ENCODE results near the gene RASA2. TPM values are rescaled to one million over a fixed set of nuclear protein-coding genes. Genes with fewer than 3 reads are reported as not detected.

The RASA2 gene
- total RNA-seq, 2 donors from 2014 or later: 15.4 to 23.1 TPM

GRCh38 chr3:141652349-141652748, 165.5 kb downstream of the RASA2 start:
- Histone ChIP-seq H3K4me1 (ENCODE audit: control insufficient read depth in 1 of 2, low read depth in 2 of 2) (peaks cover 0 to 5% of the 10 kb centered on the region in 2 donors), H3K27ac (no peak overlapping the region), H3K4me3 (no peak overlapping the region), H3K9me3 (no peaks in the 10 kb centered on the region), H3K27me3 (replicated peaks; ENCODE audit: insufficient read depth) (no peaks in the 10 kb centered on the region), H3K36me3 (no peaks in the 10 kb centered on the region)
- TF ChIP-seq CTCF (IDR thresholded peaks at IDR 0.05): no peak
- DNase-seq (ENCODE audit: low spot score) (no peak), ATAC-seq (ENCODE audit: insufficient number of reproducible peaks, low FRiP score, low read depth) (no peak)

GRCh38 chr3:141653847-141654246, 167.0 kb downstream of the RASA2 start:
- no peak overlapping the region for H3K27ac ChIP-seq
- H3K27me3 ChIP-seq (replicated peaks; ENCODE audit: insufficient read depth): no peaks in the 10 kb centered on the region

GRCh38 chr3:141655801-141656200, 169.0 kb downstream of the RASA2 start:
- H3K36me3 ChIP-seq: no peaks in the 10 kb centered on the region
- H3K27ac ChIP-seq: no peak overlapping the region
- ATAC-seq (ENCODE audit: insufficient number of reproducible peaks, low FRiP score, low read depth) (no peak), DNase-seq (ENCODE audit: low spot score) (no peak)
- TF ChIP-seq CTCF (IDR thresholded peaks at IDR 0.05): no peak
- no peak overlapping the region for H3K4me3 ChIP-seq
- H3K27me3 ChIP-seq (replicated peaks; ENCODE audit: insufficient read depth): no peaks in the 10 kb centered on the region
- H3K4me1 ChIP-seq (ENCODE audit: control insufficient read depth in 1 of 2, low read depth in 2 of 2): peaks cover 3 to 19% of the 10 kb centered on the region in 2 donors
- no peaks in the 10 kb centered on the region for H3K9me3 ChIP-seq

More at GRCh38 chr3:141653847-141654246, 167.0 kb downstream of the RASA2 start:
- Histone ChIP-seq H3K4me3 (no peak overlapping the region), H3K36me3 (no peaks in the 10 kb centered on the region), H3K9me3 (no peaks in the 10 kb centered on the region), H3K4me1 (ENCODE audit: control insufficient read depth in 1 of 2, low read depth in 2 of 2) (peaks cover 0 to 15% of the 10 kb centered on the region in 2 donors)
- ATAC-seq (ENCODE audit: insufficient number of reproducible peaks, low FRiP score, low read depth): no peak
- TF ChIP-seq CTCF (IDR thresholded peaks at IDR 0.05): no peak
- no peak for DNase-seq (ENCODE audit: low spot score)

- no peak overlapping the region for H3K27ac ChIP-seq
- peaks cover 3 to 19% of the 10 kb centered on the region in 2 donors for H3K4me1 ChIP-seq (ENCODE audit: control insufficient read depth in 1 of 2, low read depth in 2 of 2)
- H3K36me3 ChIP-seq: no peaks in the 10 kb centered on the region
- H3K9me3 ChIP-seq: no peaks in the 10 kb centered on the region
- H3K4me3 ChIP-seq: no peak overlapping the region
- H3K27me3 ChIP-seq (replicated peaks; ENCODE audit: insufficient read depth): no peaks in the 10 kb centered on the region
- no peak for DNase-seq (ENCODE audit: low spot score)
- ATAC-seq (ENCODE audit: insufficient number of reproducible peaks, low FRiP score, low read depth): no peak
- no peak for TF ChIP-seq CTCF (IDR thresholded peaks at IDR 0.05)
These were observed 169.9 kb downstream of the RASA2 start for GRCh38 chr3:141656771-141657170.

GRCh38 chr3:141657516-141657915, 170.7 kb downstream of the RASA2 start:
- H3K27ac ChIP-seq: no peak overlapping the region
- no peak overlapping the region for H3K4me3 ChIP-seq
- DNase-seq (ENCODE audit: low spot score) (no peak), ATAC-seq (ENCODE audit: insufficient number of reproducible peaks, low FRiP score, low read depth) (no peak)
- H3K9me3 ChIP-seq: no peaks in the 10 kb centered on the region
- no peaks in the 10 kb centered on the region for H3K36me3 ChIP-seq
- H3K4me1 ChIP-seq (ENCODE audit: control insufficient read depth in 1 of 2, low read depth in 2 of 2): peaks cover 3 to 19% of the 10 kb centered on the region in 2 donors
- no peaks in the 10 kb centered on the region for H3K27me3 ChIP-seq (replicated peaks; ENCODE audit: insufficient read depth)
- no peak for TF ChIP-seq CTCF (IDR thresholded peaks at IDR 0.05)
